ENCODE results near the gene MSANTD3. TPM values are rescaled to one million over a fixed set of nuclear protein-coding genes. Genes with fewer than 3 reads are reported as not detected.
A peak's percentile ranks its signal among the peaks of the same experiment; 100 is the strongest.

Gene MSANTD3
- total and polyA plus RNA-seq, 2 of the 13 experiments (the other 11 are each of a cell fraction or from before 2014, with no cell fraction given) = 10.1 to 19.2 TPM

DNA sequence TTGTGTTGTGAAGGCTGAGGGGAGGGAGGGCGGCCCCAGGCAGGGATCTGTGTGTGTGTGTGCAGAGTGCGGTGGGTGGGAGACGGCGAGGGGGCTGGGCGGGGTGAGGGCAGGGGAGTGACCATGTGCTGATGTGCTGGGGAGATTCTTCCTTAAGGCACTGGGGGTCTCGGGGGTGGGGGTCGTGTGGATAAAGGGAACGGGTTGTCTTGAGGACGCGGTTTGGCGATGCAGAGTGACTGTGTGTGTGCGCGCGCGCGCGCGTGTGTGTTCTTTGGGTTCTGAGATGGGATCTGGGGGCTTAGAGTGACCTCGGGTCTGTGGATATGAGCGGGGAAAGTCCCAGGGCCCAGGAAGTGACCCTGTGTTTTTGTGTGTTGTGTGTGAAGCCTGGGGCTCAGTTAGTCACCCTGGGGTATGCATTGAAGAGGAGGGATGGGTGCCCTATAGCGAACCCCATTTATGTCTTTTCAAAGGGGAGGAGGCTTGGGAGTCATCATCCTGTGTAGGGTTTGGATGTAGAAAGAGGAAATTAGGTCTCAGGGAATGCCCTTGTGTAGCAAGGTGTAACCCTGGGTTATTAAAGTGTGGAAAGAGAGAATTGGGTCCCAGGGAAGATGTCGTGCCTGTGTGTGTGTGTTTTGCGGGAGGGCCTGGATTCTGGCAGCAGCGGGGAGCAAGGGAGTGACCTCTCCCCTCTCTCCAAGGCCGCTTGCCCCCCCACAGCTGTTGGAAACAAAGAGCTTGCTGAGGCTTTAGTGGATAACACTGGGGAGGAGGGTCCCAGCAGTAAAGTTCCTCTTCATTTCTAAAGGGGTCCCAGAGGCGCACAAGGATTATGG, 47.4 kb downstream of the MSANTD3 start (continued):
- TF ChIP-seq, protein P1, sequence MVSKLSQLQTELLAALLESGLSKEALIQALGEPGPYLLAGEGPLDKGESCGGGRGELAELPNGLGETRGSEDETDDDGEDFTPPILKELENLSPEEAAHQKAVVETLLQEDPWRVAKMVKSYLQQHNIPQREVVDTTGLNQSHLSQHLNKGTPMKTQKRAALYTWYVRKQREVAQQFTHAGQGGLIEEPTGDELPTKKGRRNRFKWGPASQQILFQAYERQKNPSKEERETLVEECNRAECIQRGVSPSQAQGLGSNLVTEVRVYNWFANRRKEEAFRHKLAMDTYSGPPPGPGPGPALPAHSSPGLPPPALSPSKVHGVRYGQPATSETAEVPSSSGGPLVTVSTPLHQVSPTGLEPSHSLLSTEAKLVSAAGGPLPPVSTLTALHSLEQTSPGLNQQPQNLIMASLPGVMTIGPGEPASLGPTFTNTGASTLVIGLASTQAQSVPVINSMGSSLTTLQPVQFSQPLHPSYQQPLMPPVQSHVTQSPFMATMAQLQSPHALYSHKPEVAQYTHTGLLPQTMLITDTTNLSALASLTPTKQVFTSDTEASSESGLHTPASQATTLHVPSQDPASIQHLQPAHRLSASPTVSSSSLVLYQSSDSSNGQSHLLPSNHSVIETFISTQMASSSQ (IDR thresholded peaks at IDR 0.05; ENCODE audit: low read depth) = no peak
- TF ChIP-seq, protein P1 (CRISPR knock-in tag; IDR thresholded peaks at IDR 0.05; ENCODE audit: borderline replicate concordance) = no peak

DNA sequence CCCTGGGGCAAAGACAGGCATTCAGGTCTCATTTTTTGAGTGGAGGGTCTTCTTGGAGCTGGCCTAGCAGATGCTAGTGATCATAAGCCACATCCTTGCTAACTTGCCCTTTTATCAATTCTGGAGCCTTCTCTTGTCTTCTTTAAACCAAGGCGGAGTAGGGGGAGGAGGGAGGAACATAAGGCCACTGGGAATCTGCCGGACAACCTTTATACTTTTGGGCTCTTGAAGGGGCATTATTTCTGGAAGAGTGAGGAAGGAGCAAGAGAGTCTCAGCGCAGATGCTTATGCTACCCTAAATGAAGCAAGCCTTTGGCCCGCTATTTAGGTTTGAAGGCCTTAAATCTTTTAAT, 48.0 kb downstream of the MSANTD3 start:
- H4K20me1 ChIP-seq (ENCODE audit: insufficient read depth, low read length) = no peaks in the 10 kb centered on the region
- ChIA-PET POLR2A (no interaction called here), CTCF (ENCODE audit: low intra/inter-chr PET ratio, low total read pairs) (no interaction called here)
- no peak for DNase-seq (ENCODE audit: low spot score)
- FAIRE-seq = no peak
- BruUV-seq (replicated peaks) = no TSS peak
- H3K4me1 ChIP-seq (ENCODE audit: insufficient read depth, low read length) = peaks cover 29% of the 10 kb centered on the region
- H2AFZ ChIP-seq (ENCODE audit: low read length) = no peak overlapping the region
- H3K9me3 ChIP-seq (ENCODE audit: low read length) = no peaks in the 10 kb centered on the region
- no peak for ATAC-seq
- WGBS (ENCODE audit: low lambda C conversion rate) = 89% methylated on average over 4 of the region's 4 CpGs
- in situ Hi-C loops (cut with HindIII; ENCODE audit: extremely low pct_ligation_motif_present, low pct_unique_long_range_greater_than_20kb) (no loop called here), intact Hi-C loops (cut with micrococcal nuclease; ENCODE audit: unreplicated experiment) (no loop called here)
- no peaks in the 10 kb centered on the region for H3K79me2 ChIP-seq (ENCODE audit: insufficient read depth, low read length)
- H3K36me3 ChIP-seq (replicated peaks in 1 of 2; ENCODE audit: control insufficient read depth in 1 of 2, insufficient read depth in 2 of 2, low read length in 2 of 2) = no peaks in the 10 kb centered on the region
- peaks cover 0 to 5% of the 10 kb centered on the region in 2 experiments; a peak in 3 of 5 replicates for H3K27me3 ChIP-seq (ENCODE audit: control insufficient read depth in 1 of 2, insufficient read depth in 2 of 2, low read length in 2 of 2)
- no peak overlapping the region; a peak in 2 of 6 replicates for H3K4me3 ChIP-seq (replicated peaks in 1 of 3; ENCODE audit: insufficient read depth in 1 of 3, low read depth in 2 of 3, low read length in 3 of 3)
- H3K4me2 ChIP-seq (ENCODE audit: low read depth, low read length) = peak overlapping the region; percentile 60; the same call in 1 of the 2 replicates
- no peak overlapping the region for H3K9ac ChIP-seq (ENCODE audit: insufficient read depth, low read depth, low read length)
- no peak overlapping the region for H3K27ac ChIP-seq (ENCODE audit: extremely low read length, insufficient read depth, low read length)
- TF ChIP-seq, protein P2, sequence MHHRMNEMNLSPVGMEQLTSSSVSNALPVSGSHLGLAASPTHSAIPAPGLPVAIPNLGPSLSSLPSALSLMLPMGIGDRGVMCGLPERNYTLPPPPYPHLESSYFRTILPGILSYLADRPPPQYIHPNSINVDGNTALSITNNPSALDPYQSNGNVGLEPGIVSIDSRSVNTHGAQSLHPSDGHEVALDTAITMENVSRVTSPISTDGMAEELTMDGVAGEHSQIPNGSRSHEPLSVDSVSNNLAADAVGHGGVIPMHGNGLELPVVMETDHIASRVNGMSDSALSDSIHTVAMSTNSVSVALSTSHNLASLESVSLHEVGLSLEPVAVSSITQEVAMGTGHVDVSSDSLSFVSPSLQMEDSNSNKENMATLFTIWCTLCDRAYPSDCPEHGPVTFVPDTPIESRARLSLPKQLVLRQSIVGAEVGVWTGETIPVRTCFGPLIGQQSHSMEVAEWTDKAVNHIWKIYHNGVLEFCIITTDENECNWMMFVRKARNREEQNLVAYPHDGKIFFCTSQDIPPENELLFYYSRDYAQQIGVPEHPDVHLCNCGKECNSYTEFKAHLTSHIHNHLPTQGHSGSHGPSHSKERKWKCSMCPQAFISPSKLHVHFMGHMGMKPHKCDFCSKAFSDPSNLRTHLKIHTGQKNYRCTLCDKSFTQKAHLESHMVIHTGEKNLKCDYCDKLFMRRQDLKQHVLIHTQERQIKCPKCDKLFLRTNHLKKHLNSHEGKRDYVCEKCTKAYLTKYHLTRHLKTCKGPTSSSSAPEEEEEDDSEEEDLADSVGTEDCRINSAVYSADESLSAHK (CRISPR knock-in tag; IDR thresholded peaks at IDR 0.05; ENCODE audit: borderline replicate concordance) = no peak
- TF ChIP-seq SIX1 (CRISPR knock-in tag; IDR thresholded peaks at IDR 0.05; ENCODE audit: borderline replicate concordance) (no peak), NFKB2 (CRISPR knock-in tag; IDR thresholded peaks at IDR 0.05; ENCODE audit: borderline replicate concordance) (no peak), ZNF30 (CRISPR knock-in tag; IDR thresholded peaks at IDR 0.05) (no peak), KMT2A (CRISPR knock-in tag; IDR thresholded peaks at IDR 0.05) (no peak), PPARG (CRISPR knock-in tag; conservative IDR thresholded peaks at IDR 0.05) (no peak), TAF15 (IDR thresholded peaks at IDR 0.05; ENCODE audit: low read depth, low read length, poor library complexity, severe bottlenecking) (no peak), ARHGAP35 (CRISPR knock-in tag; IDR thresholded peaks at IDR 0.05; ENCODE audit: borderline replicate concordance) (no peak), HNRNPH1 (optimal IDR thresholded peaks at IDR 0.05; ENCODE audit: low read depth, low read length) (no peak), HNRNPL (IDR thresholded peaks at IDR 0.05; ENCODE audit: low read depth, low read length) (no peak), ZNF343 (CRISPR knock-in tag; IDR thresholded peaks at IDR 0.05) (no peak)
- TF ChIP-seq, protein P3, sequence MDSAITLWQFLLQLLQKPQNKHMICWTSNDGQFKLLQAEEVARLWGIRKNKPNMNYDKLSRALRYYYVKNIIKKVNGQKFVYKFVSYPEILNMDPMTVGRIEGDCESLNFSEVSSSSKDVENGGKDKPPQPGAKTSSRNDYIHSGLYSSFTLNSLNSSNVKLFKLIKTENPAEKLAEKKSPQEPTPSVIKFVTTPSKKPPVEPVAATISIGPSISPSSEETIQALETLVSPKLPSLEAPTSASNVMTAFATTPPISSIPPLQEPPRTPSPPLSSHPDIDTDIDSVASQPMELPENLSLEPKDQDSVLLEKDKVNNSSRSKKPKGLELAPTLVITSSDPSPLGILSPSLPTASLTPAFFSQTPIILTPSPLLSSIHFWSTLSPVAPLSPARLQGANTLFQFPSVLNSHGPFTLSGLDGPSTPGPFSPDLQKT (CRISPR knock-in tag; IDR thresholded peaks at IDR 0.05; ENCODE audit: borderline replicate concordance) = no peak
